ENCODE data around the gene NKIRAS2.

DNA sequence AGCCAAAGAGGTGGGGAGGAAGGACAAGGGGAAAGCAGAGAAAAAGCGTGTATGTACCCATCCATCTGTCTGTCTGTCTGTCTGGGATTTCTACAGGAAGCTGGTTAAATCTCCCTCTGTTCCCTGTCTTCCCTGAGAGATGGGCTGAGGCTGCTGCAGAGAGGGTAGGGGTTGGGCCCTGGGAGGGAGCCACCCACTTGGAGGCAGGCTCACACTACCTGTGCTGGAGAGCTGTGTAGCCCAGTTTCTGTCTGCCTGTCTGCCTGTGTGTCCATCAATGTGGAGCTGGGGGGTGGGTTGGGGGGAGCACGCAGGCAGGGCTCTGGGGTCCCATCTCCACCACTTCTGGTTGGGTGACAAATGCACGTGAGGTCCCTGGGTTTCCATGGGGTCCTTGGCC lies 49.1 kb downstream of the NKIRAS2 start:
- no peak for TF ChIP-seq CTCF (IDR thresholded peaks at IDR 0.05)
- TF ChIP-seq, protein P1, sequence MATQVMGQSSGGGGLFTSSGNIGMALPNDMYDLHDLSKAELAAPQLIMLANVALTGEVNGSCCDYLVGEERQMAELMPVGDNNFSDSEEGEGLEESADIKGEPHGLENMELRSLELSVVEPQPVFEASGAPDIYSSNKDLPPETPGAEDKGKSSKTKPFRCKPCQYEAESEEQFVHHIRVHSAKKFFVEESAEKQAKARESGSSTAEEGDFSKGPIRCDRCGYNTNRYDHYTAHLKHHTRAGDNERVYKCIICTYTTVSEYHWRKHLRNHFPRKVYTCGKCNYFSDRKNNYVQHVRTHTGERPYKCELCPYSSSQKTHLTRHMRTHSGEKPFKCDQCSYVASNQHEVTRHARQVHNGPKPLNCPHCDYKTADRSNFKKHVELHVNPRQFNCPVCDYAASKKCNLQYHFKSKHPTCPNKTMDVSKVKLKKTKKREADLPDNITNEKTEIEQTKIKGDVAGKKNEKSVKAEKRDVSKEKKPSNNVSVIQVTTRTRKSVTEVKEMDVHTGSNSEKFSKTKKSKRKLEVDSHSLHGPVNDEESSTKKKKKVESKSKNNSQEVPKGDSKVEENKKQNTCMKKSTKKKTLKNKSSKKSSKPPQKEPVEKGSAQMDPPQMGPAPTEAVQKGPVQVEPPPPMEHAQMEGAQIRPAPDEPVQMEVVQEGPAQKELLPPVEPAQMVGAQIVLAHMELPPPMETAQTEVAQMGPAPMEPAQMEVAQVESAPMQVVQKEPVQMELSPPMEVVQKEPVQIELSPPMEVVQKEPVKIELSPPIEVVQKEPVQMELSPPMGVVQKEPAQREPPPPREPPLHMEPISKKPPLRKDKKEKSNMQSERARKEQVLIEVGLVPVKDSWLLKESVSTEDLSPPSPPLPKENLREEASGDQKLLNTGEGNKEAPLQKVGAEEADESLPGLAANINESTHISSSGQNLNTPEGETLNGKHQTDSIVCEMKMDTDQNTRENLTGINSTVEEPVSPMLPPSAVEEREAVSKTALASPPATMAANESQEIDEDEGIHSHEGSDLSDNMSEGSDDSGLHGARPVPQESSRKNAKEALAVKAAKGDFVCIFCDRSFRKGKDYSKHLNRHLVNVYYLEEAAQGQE (IDR thresholded peaks at IDR 0.05; ENCODE audit: insufficient read depth in 1 of 2, low read depth in 2 of 2, low read length in 1 of 2), result no peak
- TF ChIP-seq POLR2AphosphoS5 (IDR thresholded peaks at IDR 0.05; ENCODE audit: low read depth, low read length), result no peak
- TF ChIP-seq TCF7L2 (IDR thresholded peaks at IDR 0.05; ENCODE audit: low read depth, low read length), result no peak
